Neural progenitor cell (in vitro differentiated cells): Measurements from ENCODE around the gene PABPC3. TPM values are rescaled to one million over a fixed set of nuclear protein-coding genes. Genes with fewer than 3 reads are reported as not detected.

Experiments
- DNase-seq: peaks from one replicate; pipeline ENCODE4 v3.0.0-alpha.2; 2016; ENCODE audit warnings: low spot score
- H2AFZ ChIP-seq: fragments of 200-600 bp; sonication (generic); replicated peaks from 2 replicates; pipeline ENCODE4 v1.6.1; 2016; ENCODE audit warnings: antibody characterized with exemption
- H3F3A ChIP-seq: fragments of 200-600 bp; sonication (generic); 2 replicates; pipeline ENCODE4 v1.6.1; 2016; ENCODE audit warnings: antibody characterized with exemption, low read depth
- H3K27ac ChIP-seq: fragments of 200-600 bp; sonication (generic); 2 replicates; pipeline ENCODE4 v1.5.1; 2016; ENCODE audit warnings: mild to moderate bottlenecking
- H3K27me3 ChIP-seq: fragments of 200-600 bp; sonication (generic); 2 replicates; pipeline ENCODE4 v1.6.1; 2016; ENCODE audit warnings: mild to moderate bottlenecking, moderate library complexity
- H3K36me3 ChIP-seq: fragments of 200-600 bp; sonication (generic); 2 replicates; pipeline ENCODE4 v1.5.1; 2016
- H3K4me1 ChIP-seq: fragments of 200-600 bp; sonication (generic); 2 replicates; pipeline ENCODE4 v1.6.1; 2016; ENCODE audit warnings: mixed run types
- H3K4me2 ChIP-seq: fragments of 200-600 bp; sonication (generic); 2 replicates; pipeline ENCODE4 v1.6.1; 2016
- H3K4me3 ChIP-seq: fragments of 200-600 bp; sonication (generic); 2 replicates; pipeline ENCODE4 v1.5.1; 2016
- H3K79me2 ChIP-seq: fragments of 200-600 bp; sonication (generic); 2 replicates; pipeline ENCODE4 v1.6.1; 2016; ENCODE audit warnings: low read depth
- H3K9ac ChIP-seq: fragments of 200-600 bp; sonication (generic); 2 replicates; pipeline ENCODE4 v1.6.1; 2016
- H3K9me3 ChIP-seq: fragments of 200-600 bp; sonication (generic); 2 replicates; pipeline ENCODE4 v1.5.1; 2016; ENCODE audit warnings: low read depth
- H4K20me1 ChIP-seq: fragments of 200-600 bp; sonication (generic); 2 replicates; pipeline ENCODE4 v1.6.1; 2016; ENCODE audit warnings: low read depth
- H3K27ac Mint-ChIP-seq: 3 replicates; pipeline ENCODE4 v1.8.0; 2021; ENCODE audit warnings: mixed read lengths
- H3K27me3 Mint-ChIP-seq: 2 replicates; pipeline ENCODE4 v1.8.0; 2022; ENCODE audit warnings: low read depth, mild to moderate bottlenecking, inconsistent platforms, moderate library complexity, mixed read lengths; ENCODE audit not compliant: insufficient read depth
- H3K36me3 Mint-ChIP-seq: 3 replicates; pipeline ENCODE4 v1.8.0; 2021; ENCODE audit warnings: mixed read lengths
- H3K4me1 Mint-ChIP-seq: 3 replicates; pipeline ENCODE4 v1.8.0; 2021; ENCODE audit warnings: mixed read lengths
- H3K4me3 Mint-ChIP-seq: 3 replicates; pipeline ENCODE4 v1.8.0; 2021; ENCODE audit warnings: mild to moderate bottlenecking, moderate library complexity, mixed read lengths
- H3K9me3 Mint-ChIP-seq: 3 replicates; pipeline ENCODE4 v1.8.0; 2020; ENCODE audit warnings: mixed read lengths
- CTCF ChIP-seq: fragments of 200-600 bp; sonication (generic); IDR thresholded peaks from 2 replicates; pipeline ENCODE4 v1.5.1; 2017; ENCODE audit warnings: antibody characterized with exemption, mild to moderate bottlenecking
- EZH2 ChIP-seq: fragments of 200-600 bp; sonication (generic); IDR thresholded peaks from 2 replicates; pipeline ENCODE4 v1.6.1; 2017; ENCODE audit warnings: antibody characterized with exemption, mild to moderate bottlenecking, moderate library complexity
- EZH2phosphoT487 ChIP-seq: fragments of 200-600 bp; sonication (generic); IDR thresholded peaks from 2 replicates; pipeline ENCODE4 v1.6.1; 2017; ENCODE audit warnings: antibody characterized with exemption
- total RNA-seq: library from RNA; depleted of rRNA; stranded (reverse); fragments of >200 nt; gene quantifications from 2 replicates; pipeline ENCODE4 v1.2.3, GENCODE V29; 2015; ENCODE audit warnings: low replicate concordance

The PABPC3 gene
- total RNA-seq, 1 donor from 2014 or later, result 0.17 TPM

GRCh38 chr13:25114220-25114619, 18.3 kb downstream of the PABPC3 start:
- Mint-ChIP-seq H3K27ac (peak overlapping the region; percentile 78), H3K4me1 (peaks cover 25% of the 10 kb centered on the region), H3K27me3 (peaks cover 6% of the 10 kb centered on the region), H3K9me3 (no peaks in the 10 kb centered on the region), H3K4me3 (no peak overlapping the region), H3K36me3 (no peaks in the 10 kb centered on the region)
- Histone ChIP-seq H3K9me3 (no peaks in the 10 kb centered on the region), H3K9ac (no peak overlapping the region), H3K79me2 (no peaks in the 10 kb centered on the region), H3K36me3 (no peaks in the 10 kb centered on the region), H3K4me2 (no peak overlapping the region), H4K20me1 (no peaks in the 10 kb centered on the region), H3K27ac (no peak overlapping the region), H3K27me3 (no peaks in the 10 kb centered on the region), H2AFZ (no peak overlapping the region), H3K4me3 (no peak overlapping the region), H3F3A (no peaks in the 10 kb centered on the region), H3K4me1 (no peaks in the 10 kb centered on the region)
- peak; percentile 83 for DNase-seq
- TF ChIP-seq EZH2phosphoT487 (no peak), EZH2 (no peak), CTCF (peak; percentile 84)

- H3K27ac ChIP-seq, result no peak overlapping the region
- Mint-ChIP-seq H3K27me3 (peaks cover 6% of the 10 kb centered on the region), H3K9me3 (no peaks in the 10 kb centered on the region), H3K36me3 (no peaks in the 10 kb centered on the region), H3K4me3 (no peak overlapping the region), H3K27ac (no peak overlapping the region), H3K4me1 (peaks cover 30% of the 10 kb centered on the region)
- TF ChIP-seq EZH2 (no peak), CTCF (no peak), EZH2phosphoT487 (no peak)
- H2AFZ ChIP-seq, result no peak overlapping the region
- no peaks in the 10 kb centered on the region for H3K27me3 ChIP-seq
- H3F3A ChIP-seq, result no peaks in the 10 kb centered on the region
- H3K4me1 ChIP-seq, result no peaks in the 10 kb centered on the region
- no peaks in the 10 kb centered on the region for H4K20me1 ChIP-seq
- H3K9ac ChIP-seq, result no peak overlapping the region
- H3K9me3 ChIP-seq, result no peaks in the 10 kb centered on the region
- no peak overlapping the region for H3K4me3 ChIP-seq
- H3K36me3 ChIP-seq, result no peaks in the 10 kb centered on the region
- H3K79me2 ChIP-seq, result no peaks in the 10 kb centered on the region
- no peak overlapping the region for H3K4me2 ChIP-seq
- DNase-seq, result no peak
Measured at GRCh38 chr13:25116044-25116443, 20.1 kb downstream of the PABPC3 start.

- Mint-ChIP-seq H3K27ac (no peak overlapping the region), H3K4me1 (peaks cover 26% of the 10 kb centered on the region)
- no peak overlapping the region for H2AFZ ChIP-seq
Measured at GRCh38 chr13:25117312-25117711, 21.4 kb downstream of the PABPC3 start.

More at GRCh38 chr13:25117312-25117711, 21.4 kb downstream of the PABPC3 start:
- no peaks in the 10 kb centered on the region for H3F3A ChIP-seq
- H3K27me3 Mint-ChIP-seq, result peaks cover 8% of the 10 kb centered on the region
- H3K9ac ChIP-seq, result no peak overlapping the region
- TF ChIP-seq CTCF, result no peak
- no peak for TF ChIP-seq EZH2
- TF ChIP-seq EZH2phosphoT487, result no peak
- H3K9me3 Mint-ChIP-seq, result peaks cover 6% of the 10 kb centered on the region
- H3K36me3 ChIP-seq, result no peaks in the 10 kb centered on the region
- H3K4me3 Mint-ChIP-seq, result no peak overlapping the region
- H3K36me3 Mint-ChIP-seq, result peaks cover 3% of the 10 kb centered on the region
- H3K79me2 ChIP-seq, result no peaks in the 10 kb centered on the region
- no peaks in the 10 kb centered on the region for H3K27me3 ChIP-seq
- no peak for DNase-seq
- no peak overlapping the region for H3K27ac ChIP-seq
- no peaks in the 10 kb centered on the region for H3K9me3 ChIP-seq
- no peaks in the 10 kb centered on the region for H3K4me1 ChIP-seq
- H4K20me1 ChIP-seq, result no peaks in the 10 kb centered on the region
- H3K4me2 ChIP-seq, result no peak overlapping the region
- H3K4me3 ChIP-seq, result no peak overlapping the region
